H1 (cell line): ENCODE results near the gene MTX1. TPM values are rescaled to one million over a fixed set of nuclear protein-coding genes. Genes with fewer than 3 reads are reported as not detected.

ENCODE experiments used
- ATF2 ChIP-seq: IDR thresholded peaks from 2 replicates; pipeline ENCODE4 v1.6.1; 2012; ENCODE audit warnings: low read length, inconsistent platforms
- CEBPB ChIP-seq: IDR thresholded peaks from 2 replicates; pipeline ENCODE4 v1.6.1; 2012; ENCODE audit warnings: low read depth, low read length
- CHD7 ChIP-seq: fragments of 300-600 bp; sonication (generic); IDR thresholded peaks from 2 replicates; pipeline ENCODE4 v1.7.1; 2012; ENCODE audit warnings: low read length, moderate library complexity, mild to moderate bottlenecking, inconsistent platforms; ENCODE audit not compliant: insufficient replicate concordance
- CTBP2 ChIP-seq: IDR thresholded peaks from 2 replicates; pipeline ENCODE4 v1.7.0; 2011; ENCODE audit warnings: borderline replicate concordance, mild to moderate bottlenecking, moderate library complexity, mixed read lengths, low read length; ENCODE audit not compliant: insufficient read depth, insufficient read length
- POLR2AphosphoS5 ChIP-seq: IDR thresholded peaks from 2 replicates; pipeline ENCODE4 v1.6.1; 2011; ENCODE audit warnings: low read depth, low read length
- SIX5 ChIP-seq: IDR thresholded peaks from 2 replicates; pipeline ENCODE4 v1.6.1; 2011; ENCODE audit warnings: mild to moderate bottlenecking, low read depth, low read length
- polyA plus RNA-seq, 7 experiments: library from polyadenylated mRNA; depleted of rRNA in 3 of 7; stranded (reverse) in 5 of 7; unstranded in 2 of 7; fragments of >200 nt in 5 of 7; fragments of 200-250 nt in 2 of 7; gene quantifications; 1 replicate in 5 of 7; 2 replicates in 1 of 7; 4 replicates in 1 of 7; pipeline versions ENCODE4 v1.2.1 to v1.2.3, GENCODE V29; 2011 to 2013; ENCODE audit warnings: missing spikeins in 2 of 7, mixed read lengths in 2 of 7
- total RNA-seq: library from RNA; stranded (reverse); fragmentation: NEBNext Ultra II Directional; extraction: Animal tissue kit (Norgen Biotek cat#: 25700); gene quantifications from 2 replicates; pipeline ENCODE4 v1.2.1, GENCODE V29; 2021
- TF ChIP-seq, protein P1 (sequence below), 3 experiments: IDR thresholded peaks; 1 replicate in 2 of 3; 2 replicates in 1 of 3; pipeline versions ENCODE4 v1.5.1 to v1.6.1; 2011; ENCODE audit warnings: low read length in 3 of 3, mild to moderate bottlenecking in 3 of 3, inconsistent platforms in 2 of 3, low read depth in 1 of 3, moderate library complexity in 1 of 3; ENCODE audit not compliant: insufficient read depth in 1 of 3; ENCODE audit errors: control extremely low read depth in 1 of 3

MTX1 gene
- total and polyA plus RNA-seq, 2 of the 8 experiments (the other 6 are each of a cell fraction or from before 2014, with no cell fraction given) = 47.9 to 131 TPM

DNA sequence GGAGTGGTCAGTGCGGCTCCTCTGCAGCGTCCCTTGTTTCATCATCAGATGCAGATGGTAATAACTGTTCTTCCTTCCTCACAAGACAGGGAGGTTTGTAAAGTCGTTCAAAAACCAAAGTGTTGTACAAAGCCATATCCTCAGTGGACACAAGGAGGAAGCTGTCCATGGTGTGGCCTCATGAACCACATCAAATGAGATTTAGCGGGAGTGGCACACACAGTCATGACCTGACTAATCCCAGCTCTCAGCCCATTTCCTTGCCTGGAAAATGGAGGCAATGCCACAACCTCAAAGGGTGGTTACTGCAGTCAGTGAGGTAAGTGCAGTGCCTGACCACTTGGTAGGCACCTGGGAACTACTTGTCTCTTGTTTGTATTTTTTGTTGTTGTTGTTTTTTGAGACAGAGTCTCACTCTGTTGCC, 33.4 kb downstream of the MTX1 start (continued):
- TF ChIP-seq CHD7 = no peak
- no peak for TF ChIP-seq CEBPB
- no peak for TF ChIP-seq POLR2AphosphoS5
- TF ChIP-seq, protein P1, sequence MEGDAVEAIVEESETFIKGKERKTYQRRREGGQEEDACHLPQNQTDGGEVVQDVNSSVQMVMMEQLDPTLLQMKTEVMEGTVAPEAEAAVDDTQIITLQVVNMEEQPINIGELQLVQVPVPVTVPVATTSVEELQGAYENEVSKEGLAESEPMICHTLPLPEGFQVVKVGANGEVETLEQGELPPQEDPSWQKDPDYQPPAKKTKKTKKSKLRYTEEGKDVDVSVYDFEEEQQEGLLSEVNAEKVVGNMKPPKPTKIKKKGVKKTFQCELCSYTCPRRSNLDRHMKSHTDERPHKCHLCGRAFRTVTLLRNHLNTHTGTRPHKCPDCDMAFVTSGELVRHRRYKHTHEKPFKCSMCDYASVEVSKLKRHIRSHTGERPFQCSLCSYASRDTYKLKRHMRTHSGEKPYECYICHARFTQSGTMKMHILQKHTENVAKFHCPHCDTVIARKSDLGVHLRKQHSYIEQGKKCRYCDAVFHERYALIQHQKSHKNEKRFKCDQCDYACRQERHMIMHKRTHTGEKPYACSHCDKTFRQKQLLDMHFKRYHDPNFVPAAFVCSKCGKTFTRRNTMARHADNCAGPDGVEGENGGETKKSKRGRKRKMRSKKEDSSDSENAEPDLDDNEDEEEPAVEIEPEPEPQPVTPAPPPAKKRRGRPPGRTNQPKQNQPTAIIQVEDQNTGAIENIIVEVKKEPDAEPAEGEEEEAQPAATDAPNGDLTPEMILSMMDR (IDR thresholded peaks at IDR 0.05; ENCODE audit: control extremely low read depth in 1 of 3, insufficient read depth in 1 of 3, low read depth in 1 of 3, low read length in 3 of 3) = no peak
- no peak for TF ChIP-seq SIX5
- TF ChIP-seq CTBP2 = no peak
- no peak for TF ChIP-seq ATF2
